Spleen (tissue), 7 donors: ENCODE measurements around the gene DGCR6L.
"Not testable (repeated sequence)": the region's sequence is repeated elsewhere in the genome, so short reads cannot be mapped to it uniquely, and the experiment has no call there.

Experiments used
- CTCF ChIP-seq, 11 experiments: fragments of 200-600 bp in 7 of 11; fragments of 450-650 bp in 4 of 11; sonication (generic) in 4 of 11; IDR thresholded peaks in 8 of 11; conservative IDR thresholded peaks in 3 of 11; 1 replicate in 7 of 11; 2 replicates in 4 of 11; pipeline versions ENCODE4 v1.4.0 to v1.8.0; 2016 to 2021; ENCODE audit warnings: antibody characterized with exemption in 11 of 11, inconsistent platforms in 4 of 11, mild to moderate bottlenecking in 1 of 11
- POLR2A ChIP-seq, 3 donors: fragments of 450-650 bp; IDR thresholded peaks; one replicate each; pipeline ENCODE4 v1.5.1; 2017; ENCODE audit warnings: antibody characterized with exemption in 3 of 3, mild to moderate bottlenecking in 1 of 3
- donor health status: DM: no; HTN: no; CAD: no; lungs with moderate emphysema.
- donor health status: DM: no; HTN: no; CAD: no.
- donor health status: DM: no; HTN: no; CAD: no.

GRCh38 chr22:20364335-20365260 lies 44.7 kb upstream of the DGCR6L start:
- TF ChIP-seq CTCF (IDR thresholded peaks at IDR 0.05 in 8 of 11, conservative IDR thresholded peaks at IDR 0.05 in 3 of 11); POLR2A (IDR thresholded peaks at IDR 0.05): not testable (repeated sequence)
